ENCODE data around the gene DAW1.

Gene DAW1

DNA sequence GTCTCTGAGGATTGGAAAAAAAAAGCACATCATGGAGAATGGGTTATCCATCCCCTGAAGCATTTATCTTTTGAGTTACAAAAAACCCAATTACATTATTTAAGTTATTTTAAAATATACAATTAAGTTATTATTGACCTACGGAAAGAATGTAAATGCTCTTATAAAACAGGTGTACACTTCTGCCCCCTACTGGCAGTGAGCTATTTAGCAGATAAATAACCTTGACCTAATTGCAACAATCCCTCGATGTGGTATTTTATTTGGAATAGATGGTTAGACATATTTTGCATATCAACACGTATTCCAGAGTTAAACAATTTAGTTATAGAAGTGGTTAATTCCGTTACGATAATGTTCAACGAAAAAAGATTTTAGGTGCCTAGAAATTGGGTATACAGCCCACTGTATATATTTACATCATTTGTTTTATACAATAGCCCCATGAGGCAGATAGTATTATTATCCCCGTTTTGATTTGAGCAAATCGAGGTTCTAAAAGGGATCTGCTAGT lies 9.1 kb upstream of the DAW1 start:
- DNase-seq (ENCODE audit: low read depth), result no peak

DNA sequence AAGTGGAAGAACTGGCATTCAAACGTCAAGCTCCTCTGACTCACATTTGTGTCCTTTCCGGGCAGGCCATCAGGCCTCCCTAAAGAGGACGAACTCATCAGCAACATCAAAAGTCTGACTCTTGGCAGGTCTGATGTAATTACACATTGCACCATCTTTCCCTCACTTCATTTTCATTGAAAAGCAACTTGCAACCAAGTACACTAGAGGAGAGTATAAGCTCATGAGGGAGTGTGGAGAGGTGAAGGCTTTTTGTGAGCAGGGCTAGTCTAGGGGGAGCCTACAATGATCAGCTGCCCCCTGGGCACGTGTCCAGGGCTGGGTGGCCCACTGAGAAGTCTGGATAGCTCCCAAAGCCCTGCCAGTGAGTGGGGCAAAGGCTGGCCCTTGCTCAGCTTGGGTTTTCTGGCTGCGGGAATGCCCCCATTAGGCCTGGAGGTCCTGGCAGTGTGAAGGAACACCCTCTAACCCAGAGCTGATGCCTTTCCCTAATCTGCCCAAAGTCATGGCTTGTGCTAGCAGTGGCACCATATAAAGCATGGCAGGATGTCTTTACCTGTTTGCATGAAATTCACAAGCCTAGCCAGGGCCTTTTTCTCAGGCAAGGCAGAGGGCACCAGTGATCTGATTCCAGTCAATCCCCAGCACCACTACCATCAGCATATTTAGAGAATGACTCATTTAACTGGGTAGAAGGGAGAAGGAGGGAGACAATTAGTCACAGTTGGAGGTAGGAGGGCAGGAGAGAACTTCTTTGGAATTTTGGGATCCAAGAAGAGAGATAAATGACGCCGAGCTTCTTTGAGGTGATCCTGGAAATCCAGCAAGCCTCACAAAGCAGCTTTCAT lies 8.5 kb upstream of the DAW1 start:
- no peak for DNase-seq (ENCODE audit: low read depth)

DNA sequence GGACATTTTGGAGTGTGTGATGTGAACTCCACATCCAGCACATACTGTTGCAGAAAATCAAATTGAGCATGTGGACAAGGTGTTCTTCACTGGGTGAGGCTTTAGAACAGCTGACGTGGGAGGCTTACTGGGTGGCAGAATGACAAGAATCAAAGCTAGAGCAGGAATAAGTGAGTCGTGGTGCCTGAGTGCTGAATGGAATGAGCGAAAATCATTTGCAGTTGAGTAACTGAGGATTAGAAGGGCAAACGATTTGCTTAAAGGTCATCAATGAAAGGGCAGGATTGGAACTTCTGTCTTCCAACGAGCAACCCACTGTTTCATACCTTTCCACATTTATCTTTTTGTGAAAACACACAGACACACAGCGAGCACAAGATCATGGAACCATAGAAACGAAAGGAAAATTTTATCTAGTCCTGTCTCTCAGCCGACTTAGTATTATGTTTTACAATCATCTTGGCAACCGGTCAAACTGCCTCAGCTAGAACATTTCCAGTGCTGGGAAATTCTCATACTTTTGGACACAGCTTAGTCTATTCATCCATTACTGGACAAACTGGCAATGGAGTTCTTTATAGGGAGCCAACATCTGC lies 7.2 kb upstream of the DAW1 start:
- no peak for DNase-seq (ENCODE audit: low read depth)

DNA sequence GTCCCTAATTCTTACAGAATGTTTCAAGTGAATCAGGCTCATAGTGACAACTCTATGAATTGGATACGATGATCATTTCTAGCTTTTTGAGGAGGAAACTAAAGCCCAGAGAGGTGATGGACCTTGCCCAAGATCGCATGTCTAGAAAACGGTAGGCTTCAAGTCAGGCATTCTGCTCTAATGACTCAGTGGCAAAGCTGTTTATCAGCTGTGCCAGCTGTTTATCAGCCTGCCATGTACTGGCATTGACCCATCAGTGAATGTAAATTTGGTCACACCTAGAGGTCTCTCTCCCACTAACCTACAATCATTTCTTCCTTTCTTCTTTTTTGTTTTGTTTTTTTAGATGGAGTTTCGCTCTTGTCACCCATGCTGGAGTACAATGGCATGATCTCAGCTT lies 6.1 kb upstream of the DAW1 start:
- DNase-seq (ENCODE audit: low read depth), result no peak

DNA sequence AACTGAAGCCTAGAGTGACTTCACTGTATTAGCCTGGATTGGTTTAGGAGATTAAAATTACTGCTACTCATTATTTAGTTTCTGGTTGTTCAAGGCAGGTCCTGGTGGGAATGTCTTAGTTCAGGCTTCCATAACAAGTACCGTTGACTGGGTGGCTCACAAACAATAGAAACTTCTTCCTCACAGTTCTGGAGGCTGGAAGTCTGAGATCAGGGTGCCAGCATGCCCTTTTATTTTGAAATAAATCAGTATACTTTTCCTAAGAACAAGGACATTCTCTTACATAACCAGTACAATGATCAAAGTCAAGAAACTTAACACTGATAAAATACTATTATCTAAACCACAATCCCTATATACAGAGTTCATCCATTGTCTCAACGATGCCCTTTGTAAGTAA lies 4.0 kb upstream of the DAW1 start:
- no peak for DNase-seq (ENCODE audit: low read depth)

DNA sequence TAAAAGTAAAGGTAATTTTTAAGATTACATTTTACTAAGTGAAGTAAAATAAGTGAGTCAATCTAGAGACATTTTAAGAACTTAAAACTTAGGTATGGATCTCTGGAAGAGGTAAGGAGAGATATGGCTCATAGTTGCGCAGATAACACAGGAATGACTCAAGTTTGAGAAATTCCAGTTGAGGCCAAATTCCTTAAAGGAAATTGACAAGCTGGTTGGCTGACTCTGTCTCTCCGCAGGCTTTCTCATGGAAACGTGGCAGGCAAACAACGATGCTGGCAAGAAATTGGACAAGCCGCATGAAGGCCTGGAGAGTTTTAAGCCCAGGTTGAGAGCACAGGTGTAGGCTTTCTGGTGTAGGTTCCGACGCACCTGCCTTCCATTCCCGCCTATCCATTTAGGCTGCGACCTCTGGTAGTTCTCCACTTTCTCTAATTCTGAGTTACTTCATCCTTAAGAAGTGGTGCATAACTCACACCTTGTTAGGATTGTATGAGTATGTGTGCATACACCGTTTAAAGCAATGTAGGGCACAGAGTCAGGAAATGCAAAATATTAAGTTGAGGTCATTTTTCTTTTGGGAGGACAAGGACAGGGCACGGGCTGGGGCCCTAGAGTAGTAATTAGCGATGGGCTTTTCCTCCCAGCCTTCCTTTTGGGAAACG lies 589 bp upstream of the DAW1 start:
- no peak for DNase-seq (ENCODE audit: low read depth)

DNA sequence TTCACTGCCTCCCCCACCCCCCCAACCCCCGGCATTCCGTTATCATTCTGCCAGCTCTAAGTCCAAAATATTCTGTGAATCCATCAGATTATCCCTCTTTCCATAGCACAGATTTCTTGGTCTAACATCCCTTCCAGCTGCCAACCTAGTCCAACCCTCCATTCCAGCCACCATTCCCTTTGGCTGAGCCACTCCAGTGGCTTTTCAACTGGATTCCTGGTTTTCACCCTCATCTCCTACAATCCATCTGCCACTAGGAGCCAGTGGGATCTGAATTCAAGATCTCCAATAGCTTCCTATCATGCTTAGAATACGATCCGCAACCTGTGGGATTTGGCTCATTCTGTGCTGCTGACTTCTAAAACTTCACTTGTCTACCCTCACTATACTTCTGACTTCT lies 1.2 kb downstream of the DAW1 start:
- DNase-seq (ENCODE audit: low read depth), result no peak

DNA sequence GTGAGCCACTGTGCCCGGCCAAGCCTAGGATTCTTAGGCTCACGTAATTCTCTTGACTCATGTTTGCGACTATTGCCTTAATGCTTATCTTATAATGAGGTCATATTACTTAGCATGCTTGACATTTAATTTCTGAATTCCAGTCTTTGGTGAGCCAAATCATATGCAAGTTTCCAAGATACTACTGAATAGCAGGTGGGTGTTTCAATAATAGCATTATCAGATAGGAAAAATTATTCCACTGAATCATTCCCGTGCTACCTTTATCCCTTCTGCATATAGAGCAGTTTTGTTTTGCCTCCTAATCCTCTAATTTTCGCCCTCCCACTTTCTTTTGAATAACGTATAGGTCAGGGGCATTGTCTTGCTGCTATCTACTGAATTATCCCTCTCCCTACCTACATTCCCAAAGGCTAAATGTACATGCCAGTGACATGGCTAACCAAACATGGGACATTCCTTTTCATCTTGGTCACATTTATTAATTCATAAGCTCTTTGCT lies 4.9 kb downstream of the DAW1 start:
- no peak for DNase-seq (ENCODE audit: low read depth)

DNA sequence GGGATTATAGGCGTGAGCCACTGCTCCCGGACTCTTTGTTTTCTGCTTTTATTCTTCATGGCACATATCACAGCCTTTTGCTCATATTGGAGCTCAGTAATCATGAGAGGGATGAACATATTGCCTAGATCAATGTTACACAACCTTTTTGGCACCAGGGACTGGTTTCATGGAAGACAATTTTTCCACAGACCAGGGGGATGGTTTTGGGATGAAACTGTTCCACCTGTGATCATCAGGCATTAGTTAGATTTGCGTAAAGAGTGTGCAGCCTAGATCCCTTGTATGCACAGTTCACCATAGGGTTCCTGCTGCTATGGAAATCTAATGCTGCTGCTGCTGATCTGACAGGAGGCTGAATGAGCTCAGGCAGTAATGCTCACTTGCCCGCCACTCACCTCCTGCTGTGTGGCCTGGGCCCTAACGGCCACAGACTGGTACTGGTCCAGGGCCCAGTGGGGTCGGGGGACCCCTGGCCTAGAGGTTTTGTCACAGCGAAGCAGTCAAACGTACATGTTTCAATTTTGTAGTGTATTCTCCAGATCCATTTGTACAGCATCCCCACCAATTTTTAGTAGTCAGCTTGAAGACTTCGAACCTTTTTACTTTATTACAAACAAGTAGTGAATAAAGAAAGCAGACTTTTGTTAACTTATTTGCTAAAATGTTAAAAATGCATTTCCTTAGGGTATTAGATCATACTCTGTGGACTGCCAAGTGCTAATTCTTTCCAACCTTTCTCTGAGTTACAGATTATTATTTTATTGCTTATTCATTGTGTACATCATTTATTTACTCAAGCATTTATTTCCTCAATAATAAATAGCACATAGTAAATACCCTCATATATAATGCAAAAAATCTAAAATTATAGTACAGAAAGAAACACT lies 6.2 kb downstream of the DAW1 start:
- no peak for DNase-seq (ENCODE audit: low read depth)

DNA sequence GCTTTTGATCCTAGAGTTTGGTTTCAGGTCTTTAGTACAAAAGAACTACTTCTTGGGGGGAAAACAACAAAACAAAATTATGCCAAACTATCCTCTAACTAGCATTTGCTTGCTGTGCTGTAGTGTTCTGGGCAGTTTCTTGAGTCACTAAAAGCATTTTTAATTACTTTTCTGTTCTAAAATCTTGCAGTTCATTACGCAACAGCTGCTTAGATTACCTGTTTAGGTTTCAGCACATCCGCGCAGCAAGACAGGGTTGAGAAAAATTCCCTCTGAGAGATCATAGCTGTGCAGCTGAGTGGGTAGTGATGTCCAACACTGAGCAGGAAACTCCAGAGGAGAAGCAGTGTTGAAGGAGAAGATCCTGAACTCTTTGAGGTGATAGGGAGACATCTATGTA lies 9.0 kb downstream of the DAW1 start:
- no peak for DNase-seq (ENCODE audit: low read depth)

DNA sequence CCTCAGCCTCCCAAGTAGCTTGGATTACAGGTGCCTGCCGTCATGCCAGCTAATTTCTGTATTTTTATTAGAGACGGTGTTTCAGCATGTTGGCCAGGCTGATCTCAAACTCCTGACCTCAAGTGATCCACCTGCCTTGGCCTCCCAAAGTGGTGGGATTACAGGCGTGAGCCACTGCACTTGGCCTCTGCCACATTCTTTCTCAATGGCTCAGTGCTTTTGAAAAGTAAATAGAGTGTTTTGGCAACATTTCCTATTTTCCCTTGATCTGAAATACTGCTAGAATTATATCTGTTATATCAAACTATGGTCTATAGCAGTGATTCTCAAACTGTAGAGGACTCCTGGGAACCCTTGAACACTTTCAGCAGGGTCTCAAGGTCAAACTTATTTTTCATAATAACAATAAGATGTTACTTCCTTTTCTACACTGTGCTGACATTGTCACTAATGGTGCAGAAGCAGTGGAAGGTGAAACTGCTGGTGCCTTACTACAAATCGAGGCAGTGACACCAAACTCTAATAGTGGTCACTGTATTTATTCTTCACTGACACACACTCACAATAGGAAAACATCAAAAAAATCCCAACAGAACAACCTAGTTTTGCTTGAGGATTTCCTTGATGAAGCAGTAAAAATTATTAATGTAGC lies 10.6 kb downstream of the DAW1 start:
- no peak for DNase-seq (ENCODE audit: low read depth)

DNA sequence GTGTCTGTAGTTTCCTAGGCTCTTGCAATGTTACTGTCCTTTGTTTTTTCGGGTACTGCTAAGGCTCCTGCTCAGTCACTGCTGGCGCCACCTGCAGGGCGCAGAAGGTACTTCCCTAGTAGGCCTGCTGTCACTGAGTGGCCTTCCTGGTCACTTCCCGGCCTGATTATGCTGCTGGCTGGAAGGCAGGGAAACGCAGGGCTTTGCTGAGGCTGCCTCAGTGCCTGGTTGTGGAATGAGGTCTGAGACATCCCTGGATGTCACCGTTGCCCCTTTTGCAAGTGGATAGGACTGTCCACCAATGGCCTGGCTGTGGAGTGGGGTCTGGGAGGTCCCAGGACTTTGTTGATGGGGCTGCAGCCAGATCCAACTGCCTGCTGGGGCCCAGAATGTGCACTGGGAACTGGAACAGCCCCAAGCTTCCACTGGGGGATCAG lies 13.1 kb downstream of the DAW1 start:
- DNase-seq (ENCODE audit: low read depth), result peak; percentile 37

DNA sequence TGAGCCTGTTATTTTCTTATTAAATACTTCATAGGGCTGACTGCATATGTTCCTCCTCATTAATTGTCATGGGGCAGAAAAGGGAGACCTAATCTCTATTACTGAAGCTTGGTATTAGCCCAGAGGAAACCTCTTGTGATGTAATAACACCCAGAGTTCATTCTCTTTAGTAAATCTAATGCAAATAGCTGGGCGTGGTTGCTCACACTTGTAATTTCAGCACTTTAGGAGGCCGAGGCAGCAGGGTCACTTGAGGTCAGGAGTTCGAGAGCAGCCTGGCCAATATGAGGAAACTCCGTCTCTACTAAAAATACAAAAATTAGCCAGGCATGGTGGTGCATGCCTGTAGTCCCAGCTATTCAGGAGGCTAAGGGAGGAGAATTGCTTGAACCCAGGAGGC lies 14.7 kb downstream of the DAW1 start:
- DNase-seq (ENCODE audit: low read depth), result no peak

DNA sequence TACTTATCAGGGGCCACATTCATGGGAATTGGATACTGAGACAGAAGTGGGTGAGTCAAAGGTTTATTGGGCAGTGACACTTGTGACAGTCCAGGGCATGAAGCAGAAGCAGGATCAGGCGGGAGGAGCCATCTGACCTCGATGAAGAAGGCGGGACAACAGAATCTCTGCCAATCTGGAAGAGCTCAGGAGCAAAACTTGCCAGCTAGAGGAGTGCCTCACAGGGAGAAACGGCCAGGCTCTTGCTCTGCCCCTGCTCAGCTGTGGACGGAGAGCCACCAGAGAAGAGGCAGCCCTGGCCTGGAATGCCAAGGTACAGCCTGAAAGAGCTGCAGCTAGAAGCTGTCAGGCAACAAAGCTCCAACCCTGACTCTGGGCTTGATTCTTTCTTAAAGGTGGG lies 16.9 kb downstream of the DAW1 start:
- no peak for DNase-seq (ENCODE audit: low read depth)

DNA sequence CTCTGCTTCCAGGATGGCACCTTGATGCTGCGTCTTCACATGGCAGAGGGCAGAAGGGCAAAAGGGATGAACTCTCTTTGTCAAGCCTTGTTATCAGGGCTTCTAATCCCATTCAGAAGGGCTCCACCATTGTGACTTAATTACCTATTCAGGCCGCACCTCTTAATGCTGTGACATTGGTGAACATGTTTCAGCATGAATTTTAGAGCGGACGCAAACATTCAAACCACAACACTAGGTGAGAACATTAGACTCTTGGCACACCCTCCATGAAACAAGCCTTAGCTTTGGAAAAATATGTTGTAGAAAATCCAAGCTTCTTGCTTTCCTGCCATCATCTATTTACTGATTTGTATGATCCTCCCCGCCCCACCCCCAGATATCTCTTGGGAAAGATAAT lies 17.9 kb downstream of the DAW1 start:
- DNase-seq (ENCODE audit: low read depth), result no peak

DNA sequence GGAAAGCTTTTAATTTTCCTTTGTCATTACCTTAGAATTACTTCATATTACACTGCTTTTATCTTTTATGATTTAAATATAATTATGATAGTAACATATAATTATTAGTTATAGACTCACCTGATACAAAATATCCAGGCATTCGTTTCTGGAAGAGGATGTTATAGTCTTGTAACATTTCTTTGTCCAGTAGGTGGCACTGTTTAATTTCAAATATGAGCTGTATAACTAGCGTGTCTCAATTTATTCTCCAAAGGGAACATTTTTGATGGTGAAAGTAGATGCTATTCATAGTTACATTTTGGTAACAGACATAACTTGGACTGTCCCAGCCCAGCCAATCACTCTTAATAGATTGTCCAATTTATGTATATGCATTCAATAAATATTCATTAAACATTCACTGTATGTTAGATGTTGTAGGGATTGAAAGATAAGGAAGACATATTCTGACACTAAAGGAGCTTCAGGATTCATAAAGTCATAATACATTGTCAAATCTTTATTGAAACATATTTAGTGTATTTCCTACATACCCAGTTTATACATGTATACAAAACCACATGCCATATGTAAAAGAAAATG lies 19.2 kb downstream of the DAW1 start:
- DNase-seq (ENCODE audit: low read depth), result no peak

DNA sequence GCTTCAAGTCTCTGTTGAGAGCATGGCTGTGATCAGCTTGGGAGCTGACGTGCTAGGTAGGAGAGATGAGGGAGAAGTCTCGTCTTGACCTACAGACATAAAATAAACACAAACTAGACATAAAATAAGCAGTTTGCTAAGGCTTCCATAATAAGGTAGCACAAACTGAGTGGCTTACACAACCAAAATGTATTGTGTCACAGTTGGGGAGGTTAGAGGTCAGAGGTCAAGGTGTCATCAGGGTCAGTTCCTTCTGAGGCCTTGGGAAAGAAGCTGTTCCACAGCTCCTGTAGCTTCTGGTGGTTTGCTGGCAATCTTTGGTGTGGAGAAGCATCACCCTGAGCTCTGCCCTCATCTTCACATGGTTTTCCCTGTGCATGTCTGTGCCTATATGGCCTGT lies 20.2 kb downstream of the DAW1 start:
- DNase-seq (ENCODE audit: low read depth), result no peak

DNA sequence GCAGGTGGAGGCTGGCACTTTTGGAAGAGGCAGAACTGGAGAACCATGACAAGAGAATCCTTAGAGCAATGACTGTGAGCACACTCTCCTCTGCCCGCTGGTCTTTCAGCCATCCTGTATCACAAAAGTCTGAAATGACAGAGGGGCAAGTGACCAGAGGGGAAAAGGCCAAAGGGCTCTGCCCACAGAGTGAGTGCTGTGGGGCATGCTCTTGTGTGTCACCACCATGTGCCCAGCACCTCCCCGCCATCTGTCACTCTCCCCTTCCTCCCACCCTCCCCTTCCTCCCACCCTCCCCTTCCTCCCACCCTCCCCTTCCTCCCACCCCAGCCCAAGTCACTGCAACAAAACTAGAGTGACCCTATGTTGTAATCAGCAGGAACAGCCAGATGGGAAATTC lies 31.9 kb downstream of the DAW1 start:
- no peak for DNase-seq (ENCODE audit: low read depth)

DNA sequence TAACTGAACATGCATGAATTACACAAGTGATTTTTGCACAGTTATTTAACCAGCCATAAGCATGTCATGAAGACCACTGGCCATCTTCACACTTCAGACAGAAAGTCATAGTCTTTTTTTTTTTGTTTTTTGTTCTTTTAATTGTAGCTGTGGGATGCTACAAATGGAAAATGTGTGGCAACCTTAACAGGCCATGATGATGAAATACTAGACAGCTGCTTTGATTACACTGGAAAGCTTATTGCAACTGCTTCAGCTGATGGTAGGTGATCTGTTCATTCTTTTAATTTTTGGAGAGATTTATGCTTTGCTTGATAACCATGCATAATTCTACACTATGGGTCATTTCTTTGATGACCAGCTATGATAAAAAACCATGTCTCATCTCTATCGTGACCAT lies 35.6 kb downstream of the DAW1 start:
- DNase-seq (ENCODE audit: low read depth), result no peak

DNA sequence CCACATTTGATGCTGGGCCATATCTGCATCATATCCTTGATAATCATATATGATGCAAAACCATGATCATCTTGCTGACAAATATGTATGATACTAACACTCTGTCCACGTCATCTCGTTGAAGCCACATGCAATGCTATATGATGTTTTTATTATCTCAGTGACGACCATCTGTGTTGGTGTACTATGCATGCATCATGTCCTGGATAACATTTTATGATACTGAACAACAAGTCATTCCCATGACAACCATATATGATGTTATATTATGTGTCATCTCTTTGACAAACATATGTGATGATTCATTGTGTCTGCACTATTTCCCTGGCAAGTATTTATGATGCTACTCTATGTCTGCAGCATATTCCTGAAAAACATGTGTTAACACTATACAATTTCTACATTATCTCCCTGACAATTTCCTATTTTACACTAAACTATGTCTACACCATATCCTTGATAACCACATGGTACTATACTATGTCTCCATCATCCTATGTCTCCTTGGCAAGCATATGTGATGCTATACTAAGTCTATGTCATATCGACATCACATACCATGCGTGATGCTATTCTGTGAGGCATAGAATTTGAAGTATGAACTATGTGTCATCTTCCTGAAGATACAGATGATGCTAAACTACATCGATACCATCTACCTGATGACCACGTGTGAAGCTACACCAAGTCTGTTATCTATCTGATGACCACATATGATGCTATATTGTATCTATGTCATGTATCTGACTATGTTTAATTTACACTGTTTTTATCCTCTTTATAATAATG lies 37.0 kb downstream of the DAW1 start:
- no peak for DNase-seq (ENCODE audit: low read depth)
